HG03060 (cell line): ENCODE measurements around the gene MITF.

Experiments
- ATAC-seq: cut with Tn5 transposase; IDR thresholded peaks from one replicate; pipeline ENCODE4 v1.9.1; 2021; ENCODE audit warnings: low read depth, moderate number of reproducible peaks; ENCODE audit not compliant: unreplicated experiment

The MITF gene

GRCh38 chr3:69724722-69725435 lies 14.4 kb upstream of the MITF start:
- ATAC-seq = no peak

- no peak for ATAC-seq
These were observed 13.2 kb upstream of the MITF start for GRCh38 chr3:69725994-69726571.

- no peak for ATAC-seq
These were observed 9.9 kb upstream of the MITF start for GRCh38 chr3:69729147-69729919.

GRCh38 chr3:69731080-69731479 lies 8.2 kb upstream of the MITF start:
- no peak for ATAC-seq

- ATAC-seq = no peak
These were observed 3.4 kb upstream of the MITF start for GRCh38 chr3:69735893-69736292.

- no peak for ATAC-seq
These were observed 1.9 kb upstream of the MITF start for GRCh38 chr3:69737392-69737791.

- ATAC-seq = no peak
These were observed 949 bp upstream of the MITF start for GRCh38 chr3:69738315-69738714.

- no peak for ATAC-seq
These were observed 433 bp upstream of the MITF start for GRCh38 chr3:69738859-69739203.

- ATAC-seq = no peak
These were observed 1.1 kb downstream of the MITF start for GRCh38 chr3:69740103-69741021.

- ATAC-seq = no peak
These were observed 1.9 kb downstream of the MITF start for GRCh38 chr3:69741032-69741767.

GRCh38 chr3:69742391-69742790 lies 3.1 kb downstream of the MITF start:
- ATAC-seq = no peak

- ATAC-seq = no peak
These were observed 5.0 kb downstream of the MITF start for GRCh38 chr3:69743975-69744906.

GRCh38 chr3:69745505-69745904 lies 6.2 kb downstream of the MITF start:
- ATAC-seq = no peak

GRCh38 chr3:69746119-69746518 lies 6.9 kb downstream of the MITF start:
- no peak for ATAC-seq

GRCh38 chr3:69747511-69748258 lies 8.4 kb downstream of the MITF start:
- ATAC-seq = no peak

GRCh38 chr3:69748503-69748902 lies 9.2 kb downstream of the MITF start:
- ATAC-seq = no peak

- ATAC-seq = no peak
These were observed 10.2 kb downstream of the MITF start for GRCh38 chr3:69749461-69749860.

- ATAC-seq = no peak
These were observed 11.3 kb downstream of the MITF start for GRCh38 chr3:69750549-69750948.
